Measurements from ENCODE around the gene CACNA2D3.

The CACNA2D3 gene

GRCh38 chr3:54541369-54541768 lies 419.0 kb downstream of the CACNA2D3 start:
- intact Hi-C loops (cut with DNase I; ENCODE audit: low total_unique reads), result no loop called here

GRCh38 chr3:54543446-54543845 lies 421.1 kb downstream of the CACNA2D3 start:
- Histone ChIP-seq H3K27me3 (no peaks in the 10 kb centered on the region), H3K9me3 (no peaks in the 10 kb centered on the region), H3K4me1 (no peaks in the 10 kb centered on the region), H3K36me3 (no peaks in the 10 kb centered on the region), H3K27ac (no peak overlapping the region), H3K4me3 (no peak overlapping the region)
- TF ChIP-seq CTCF (IDR thresholded peaks at IDR 0.05), result no peak
- intact Hi-C loops (cut with DNase I; ENCODE audit: low total_unique reads), result no loop called here
- DNase-seq, result no peak

More at GRCh38 chr3:54541369-54541768, 419.0 kb downstream of the CACNA2D3 start:
- no peak for DNase-seq
- Histone ChIP-seq H3K27ac (no peak overlapping the region), H3K9me3 (no peaks in the 10 kb centered on the region), H3K4me1 (no peaks in the 10 kb centered on the region), H3K36me3 (no peaks in the 10 kb centered on the region), H3K27me3 (no peaks in the 10 kb centered on the region), H3K4me3 (no peak overlapping the region)
- no peak for TF ChIP-seq CTCF (IDR thresholded peaks at IDR 0.05)

GRCh38 chr3:54547051-54547450 lies 424.7 kb downstream of the CACNA2D3 start:
- intact Hi-C loops (cut with DNase I; ENCODE audit: low total_unique reads), result no loop called here
- no peaks in the 10 kb centered on the region for H3K9me3 ChIP-seq
- H3K27me3 ChIP-seq, result no peaks in the 10 kb centered on the region
- H3K4me1 ChIP-seq, result no peaks in the 10 kb centered on the region
- no peak for DNase-seq
- no peak overlapping the region for H3K27ac ChIP-seq
- no peaks in the 10 kb centered on the region for H3K36me3 ChIP-seq
- no peak overlapping the region for H3K4me3 ChIP-seq
- TF ChIP-seq CTCF (IDR thresholded peaks at IDR 0.05), result no peak

- no peaks in the 10 kb centered on the region for H3K4me1 ChIP-seq
- no peak for DNase-seq
- H3K27me3 ChIP-seq, result no peaks in the 10 kb centered on the region
- H3K9me3 ChIP-seq, result no peaks in the 10 kb centered on the region
- intact Hi-C loops (cut with DNase I; ENCODE audit: low total_unique reads), result no loop called here
- no peak overlapping the region for H3K4me3 ChIP-seq
- H3K36me3 ChIP-seq, result no peaks in the 10 kb centered on the region
- TF ChIP-seq CTCF (IDR thresholded peaks at IDR 0.05), result no peak
- H3K27ac ChIP-seq, result no peak overlapping the region
Observed at GRCh38 chr3:54547846-54548245, 425.5 kb downstream of the CACNA2D3 start.

- no peak for DNase-seq
- TF ChIP-seq CTCF (IDR thresholded peaks at IDR 0.05), result no peak
- no peaks in the 10 kb centered on the region for H3K4me1 ChIP-seq
- intact Hi-C loops (cut with DNase I; ENCODE audit: low total_unique reads), result no loop called here
- H3K4me3 ChIP-seq, result no peak overlapping the region
- no peaks in the 10 kb centered on the region for H3K27me3 ChIP-seq
- no peaks in the 10 kb centered on the region for H3K36me3 ChIP-seq
- no peaks in the 10 kb centered on the region for H3K9me3 ChIP-seq
- H3K27ac ChIP-seq, result no peak overlapping the region
Observed at GRCh38 chr3:54549607-54550220, 427.4 kb downstream of the CACNA2D3 start.
